HG03039 (cell line): ENCODE measurements around the gene FLT4.

Experiments
- ATAC-seq: cut with Tn5 transposase; IDR thresholded peaks from one replicate; pipeline ENCODE4 v1.9.1; 2021; ENCODE audit warnings: mild to moderate bottlenecking, moderate library complexity; ENCODE audit not compliant: unreplicated experiment

FLT4 gene

DNA sequence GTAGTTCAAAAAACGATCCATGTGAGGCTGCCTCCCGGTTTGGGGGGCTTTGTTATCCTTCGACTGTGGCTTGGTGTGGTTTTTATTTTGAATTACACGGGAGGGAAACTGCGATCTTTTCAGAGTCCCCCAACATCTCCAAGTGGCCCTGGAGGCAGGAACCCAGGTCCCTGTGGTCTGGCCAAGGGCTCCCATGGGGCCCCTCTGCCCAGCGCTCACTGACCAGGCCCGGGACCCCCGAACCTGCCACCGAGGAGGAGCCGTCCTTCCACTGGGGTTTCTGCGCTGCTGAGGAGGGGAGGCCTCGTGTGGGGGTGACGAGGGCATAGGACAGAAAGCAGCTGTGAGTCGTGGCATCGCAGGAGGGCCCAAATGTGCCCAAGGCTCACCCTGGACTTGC is 40.0 kb downstream of the FLT4 start:
- no peak for ATAC-seq

DNA sequence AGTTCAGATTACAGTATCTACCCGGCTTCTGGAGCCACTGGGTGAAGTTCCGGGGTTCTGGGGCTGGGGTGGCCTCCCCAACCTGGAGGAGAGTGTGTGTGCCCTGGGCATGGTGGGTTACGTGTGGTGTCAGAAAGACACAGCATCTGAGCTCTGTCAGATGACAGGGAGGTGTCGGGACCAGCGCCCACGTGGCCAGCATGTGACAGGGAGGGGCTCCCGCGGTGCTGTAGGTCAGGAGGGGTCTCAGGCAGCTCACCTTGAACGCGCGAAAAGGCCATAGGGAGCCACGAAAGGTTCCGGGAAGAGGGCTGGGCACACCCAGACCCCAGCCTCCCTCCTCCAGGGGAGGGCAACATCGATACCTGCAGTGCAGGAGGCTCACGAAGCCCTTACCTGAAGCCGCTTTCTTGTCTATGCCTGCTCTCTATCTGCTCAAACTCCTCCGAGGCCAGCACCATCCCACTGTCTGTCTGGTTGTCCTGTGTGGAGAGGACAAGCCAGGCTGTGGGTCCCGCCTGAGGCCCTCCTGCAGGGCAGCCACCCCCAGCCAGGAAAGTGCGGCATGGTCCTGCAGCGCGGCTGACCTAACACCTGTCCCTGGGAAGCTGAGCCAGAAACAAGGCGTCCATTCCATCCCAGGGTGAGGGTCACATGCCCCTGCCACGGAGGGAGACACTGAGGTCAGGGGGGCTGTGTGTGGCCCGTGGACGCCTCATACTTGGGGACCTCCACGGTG is 40.7 kb downstream of the FLT4 start:
- ATAC-seq, result no peak

DNA sequence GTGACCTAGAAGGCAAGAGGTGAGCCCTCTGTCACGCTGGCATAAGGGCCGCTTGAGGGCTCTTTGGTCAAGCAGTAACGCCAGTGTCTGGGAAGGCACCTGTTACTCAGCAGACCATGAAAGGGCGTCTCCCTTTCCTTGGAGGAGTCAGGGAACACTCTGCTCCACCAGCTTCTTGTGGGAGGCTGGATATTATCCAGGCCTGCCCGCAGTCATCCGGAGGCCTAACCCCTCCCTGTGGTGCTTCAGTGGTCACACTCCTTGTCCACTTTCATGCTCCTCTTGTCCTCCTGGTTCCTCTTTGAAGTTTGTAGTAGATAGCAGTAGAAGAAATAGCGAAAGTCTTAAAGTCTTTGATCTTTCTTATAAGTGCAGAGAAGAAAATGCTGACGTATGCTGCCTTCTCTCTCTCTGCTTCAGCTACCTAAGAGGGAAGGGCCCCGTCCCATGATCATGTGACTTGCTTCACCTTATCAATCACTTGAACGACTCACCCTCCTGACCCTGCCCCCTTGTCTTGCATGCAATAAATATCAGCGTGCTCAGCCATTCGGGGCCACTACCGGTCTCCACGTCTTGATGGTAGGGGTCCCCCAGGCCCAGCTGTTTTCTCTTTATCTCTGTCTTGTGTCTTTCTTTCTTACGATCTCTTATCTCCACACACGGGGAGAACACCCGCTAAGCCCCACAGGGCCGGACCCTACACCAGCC is 41.4 kb downstream of the FLT4 start:
- no peak for ATAC-seq

DNA sequence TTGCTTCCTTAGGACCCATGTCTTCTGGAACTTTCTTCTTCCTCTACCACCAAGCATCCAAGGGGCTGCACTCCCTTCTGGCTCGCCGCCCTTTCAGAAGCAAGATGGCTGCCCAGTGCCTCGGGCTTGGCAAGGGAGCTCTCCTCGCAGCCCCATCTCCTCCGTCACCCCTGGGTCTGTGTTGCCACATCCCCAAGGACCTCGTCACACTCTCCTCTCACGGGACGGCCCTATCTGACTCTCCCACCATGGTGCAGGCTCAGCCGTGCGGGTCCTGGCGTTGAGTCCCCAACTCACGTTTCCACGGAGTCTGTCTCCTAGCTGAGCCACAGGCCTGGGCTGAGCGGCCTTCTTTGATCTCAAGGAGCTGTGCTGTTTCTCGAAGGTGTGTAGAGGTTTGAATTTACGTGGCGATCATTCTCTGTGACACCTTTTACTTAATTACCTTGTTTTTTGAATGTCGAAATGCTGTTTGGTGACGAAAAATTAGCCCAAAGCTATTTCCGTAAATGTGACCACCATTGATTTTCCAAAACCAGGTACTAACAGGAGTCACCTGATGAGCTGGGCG is 43.1 kb downstream of the FLT4 start:
- no peak for ATAC-seq

DNA sequence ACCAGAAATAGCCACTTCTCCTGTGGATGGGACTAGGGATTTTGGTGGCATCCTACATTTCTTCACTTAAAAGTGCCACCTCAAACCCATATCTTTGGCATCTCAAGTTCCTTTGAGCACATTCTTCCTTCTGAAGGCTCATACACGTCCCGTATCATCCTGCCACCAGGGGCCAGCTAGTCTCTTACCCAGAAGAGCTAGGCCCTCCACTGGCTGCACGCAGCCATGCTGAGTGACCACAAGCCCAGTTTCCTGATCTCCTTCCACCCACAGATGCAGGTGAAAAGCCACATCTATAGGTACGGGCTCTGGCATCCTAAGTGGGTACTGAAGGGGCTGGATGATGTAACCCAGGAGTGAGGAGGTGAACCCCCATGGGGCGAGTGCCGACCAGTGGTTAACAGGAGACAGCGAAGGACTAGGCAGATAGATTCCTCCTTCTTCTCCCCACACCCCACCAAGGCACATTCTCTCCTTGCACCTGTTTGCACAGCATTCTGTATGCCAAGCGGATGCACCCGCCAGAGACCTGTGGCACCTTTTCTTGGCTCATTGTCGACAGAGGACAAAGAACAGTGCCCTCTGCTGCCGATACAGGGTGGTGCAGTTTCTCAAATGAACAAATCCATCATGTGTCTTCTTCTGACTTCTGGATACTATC is 43.7 kb downstream of the FLT4 start:
- no peak for ATAC-seq

DNA sequence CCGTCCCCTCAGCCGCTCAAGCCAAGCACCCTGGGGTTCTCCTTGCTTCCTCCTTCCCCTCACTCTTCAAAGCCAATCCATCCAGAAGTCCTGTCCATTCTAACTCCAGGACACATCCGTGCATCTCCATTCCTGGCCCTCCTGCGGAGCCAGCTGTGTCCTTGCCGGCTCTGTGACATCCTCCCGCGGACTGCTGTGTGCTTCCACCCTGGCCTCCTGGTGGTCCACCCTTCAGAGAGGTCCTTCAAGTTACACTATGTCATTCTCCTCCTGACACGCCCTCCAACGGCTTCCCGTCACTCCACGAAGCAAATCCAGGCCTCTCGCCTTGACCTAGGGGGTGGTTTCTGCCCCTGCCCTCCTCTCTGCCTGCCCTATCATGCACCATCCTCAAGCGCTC is 45.1 kb downstream of the FLT4 start:
- no peak for ATAC-seq

DNA sequence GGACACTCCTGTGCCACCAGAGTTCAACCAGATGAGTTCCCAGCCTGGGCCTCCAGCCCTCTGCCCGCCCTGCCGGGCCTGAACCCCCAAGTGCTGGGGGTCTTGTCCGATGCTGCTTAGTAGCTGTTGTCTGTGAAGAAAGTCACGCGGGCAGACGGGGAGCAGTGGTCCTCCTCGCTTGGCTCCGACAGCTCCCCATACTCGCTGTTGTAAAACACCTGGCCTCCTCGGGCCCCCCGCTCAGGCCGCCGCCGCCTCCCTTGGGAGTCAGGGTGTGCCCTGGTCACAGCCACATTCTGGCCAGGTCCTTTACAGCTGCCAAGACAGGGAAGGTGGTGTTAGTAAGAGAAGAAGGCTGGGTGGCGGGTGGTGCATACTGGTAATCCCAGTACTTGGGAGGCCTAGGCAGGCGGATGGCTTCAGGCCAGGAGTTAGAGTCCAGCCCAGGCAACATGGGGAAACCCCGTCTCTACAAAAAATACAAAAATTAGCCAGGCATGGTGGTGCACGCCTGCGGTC is 46.3 kb downstream of the FLT4 start:
- no peak for ATAC-seq

DNA sequence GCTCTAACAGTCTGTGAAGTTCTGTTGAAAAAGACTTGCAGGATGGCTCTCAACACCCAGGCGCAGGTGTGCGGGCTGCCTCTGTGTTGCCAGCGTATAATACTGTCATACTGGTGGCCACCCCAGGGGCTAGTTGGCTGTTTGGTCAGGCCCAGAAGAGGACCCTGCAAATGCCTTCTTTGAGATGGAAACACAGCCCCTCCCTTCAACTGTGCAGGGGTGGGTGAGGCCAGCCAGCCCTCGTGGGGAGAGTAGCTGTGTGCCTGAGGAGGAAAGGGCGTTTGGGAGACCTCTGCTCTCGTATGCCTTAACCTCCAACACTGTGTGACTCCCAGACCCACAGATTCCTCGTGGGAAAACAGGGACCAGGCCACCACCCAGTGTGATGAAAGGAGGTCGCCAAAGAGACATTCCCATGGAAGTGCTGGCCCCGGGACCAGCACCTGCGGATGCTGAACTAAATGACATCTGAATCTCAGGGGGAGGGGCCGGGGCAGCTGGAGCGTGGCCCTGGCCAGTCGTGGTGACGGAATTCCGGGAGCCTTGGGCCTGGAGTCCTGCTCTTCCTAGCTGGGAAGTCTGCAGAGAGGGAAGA is 46.8 kb downstream of the FLT4 start:
- ATAC-seq, result no peak

DNA sequence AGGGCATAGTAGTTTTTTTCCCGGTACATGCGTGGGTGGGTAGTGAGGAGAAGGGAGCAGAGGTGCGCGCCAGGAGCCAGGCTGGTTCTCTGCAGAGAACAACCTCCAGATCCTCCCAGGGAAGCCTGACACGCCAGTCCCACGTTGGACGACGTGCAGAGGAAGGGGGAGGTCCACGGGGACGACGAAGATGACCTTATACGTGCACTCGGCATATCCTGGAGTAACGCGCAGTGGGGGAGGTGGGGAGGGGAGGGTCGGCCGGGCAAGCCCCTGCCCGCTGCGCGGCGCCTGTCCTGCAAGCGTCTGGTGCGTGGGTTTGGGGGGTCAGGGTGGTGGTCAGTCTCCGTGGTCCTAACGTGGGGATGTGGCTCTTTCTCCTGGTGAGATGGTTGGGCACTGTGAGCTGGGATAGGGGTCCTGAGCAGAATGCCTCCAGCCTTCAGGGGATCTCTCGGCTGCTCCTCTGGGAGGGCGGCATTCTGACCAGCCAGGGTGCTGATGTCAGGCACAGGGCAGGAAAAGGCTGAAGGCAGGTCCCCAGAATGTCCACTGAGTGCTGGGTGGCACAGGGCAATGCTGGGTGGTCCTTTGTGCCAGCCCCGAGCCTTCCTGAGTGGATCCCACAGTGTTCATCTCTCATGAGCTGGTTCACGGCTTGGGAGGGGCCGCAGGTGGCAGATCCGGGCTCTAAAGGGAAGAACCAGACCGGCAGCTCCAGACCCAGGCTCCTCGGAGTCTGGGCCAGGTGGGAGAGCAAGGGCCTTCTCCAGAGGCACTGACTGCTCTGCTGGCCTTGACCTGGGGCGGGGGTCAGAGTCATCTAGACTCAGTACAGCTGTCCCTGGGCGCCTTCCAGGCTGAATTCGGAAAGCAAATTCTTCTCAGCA is 47.6 kb downstream of the FLT4 start:
- no peak for ATAC-seq

DNA sequence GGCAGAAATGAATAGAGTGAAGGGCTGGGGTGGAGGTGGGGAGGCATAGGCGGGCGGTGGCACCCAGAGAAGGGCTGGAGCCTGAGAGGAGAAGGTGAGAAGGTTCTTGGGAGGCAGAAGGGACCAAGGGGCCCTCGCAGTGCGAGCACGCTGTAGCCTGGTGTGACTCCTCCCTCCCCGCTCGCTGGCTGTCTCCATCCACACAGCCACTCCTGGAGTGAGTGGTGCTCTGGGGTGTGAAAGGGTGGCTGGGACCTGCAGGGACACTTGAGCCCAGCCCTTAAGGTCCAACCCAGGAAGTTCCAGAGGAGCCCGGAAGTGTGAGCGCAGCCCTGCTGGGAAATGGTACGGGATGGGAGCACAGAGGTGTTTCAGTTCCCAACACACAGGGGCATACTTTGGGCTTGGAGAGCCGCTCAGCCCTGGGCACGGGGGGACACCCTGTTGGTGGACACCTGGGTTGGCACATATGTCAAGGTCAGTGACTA is 48.8 kb downstream of the FLT4 start:
- no peak for ATAC-seq

DNA sequence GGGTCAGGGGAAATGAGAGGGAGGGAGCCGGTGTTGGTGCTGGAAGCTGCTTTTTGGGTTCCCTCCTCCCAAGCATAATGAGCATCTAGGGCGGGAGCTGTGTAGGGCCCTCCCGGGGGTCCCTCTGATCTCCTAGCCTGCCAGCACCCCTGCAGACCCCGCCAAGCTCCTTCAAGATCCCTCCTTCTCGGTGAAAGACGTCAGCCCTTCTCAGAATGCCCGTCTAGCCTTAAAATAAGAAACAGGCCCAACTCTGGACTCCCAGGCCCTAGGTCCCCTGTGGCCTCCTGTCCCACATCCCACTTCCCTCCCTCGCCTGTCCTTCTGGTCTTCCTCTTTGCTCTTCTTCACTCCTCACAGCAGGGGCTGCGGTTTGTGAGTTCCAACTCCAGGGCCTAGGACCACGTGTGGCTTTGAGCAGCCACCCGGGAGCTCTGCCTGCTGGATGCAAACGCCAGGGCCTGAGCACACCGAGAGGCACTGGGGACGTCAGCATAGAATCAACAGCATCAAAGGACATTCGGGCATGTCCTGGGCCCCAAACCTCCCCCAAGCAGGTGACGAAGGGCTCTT is 49.3 kb downstream of the FLT4 start:
- ATAC-seq, result no peak

DNA sequence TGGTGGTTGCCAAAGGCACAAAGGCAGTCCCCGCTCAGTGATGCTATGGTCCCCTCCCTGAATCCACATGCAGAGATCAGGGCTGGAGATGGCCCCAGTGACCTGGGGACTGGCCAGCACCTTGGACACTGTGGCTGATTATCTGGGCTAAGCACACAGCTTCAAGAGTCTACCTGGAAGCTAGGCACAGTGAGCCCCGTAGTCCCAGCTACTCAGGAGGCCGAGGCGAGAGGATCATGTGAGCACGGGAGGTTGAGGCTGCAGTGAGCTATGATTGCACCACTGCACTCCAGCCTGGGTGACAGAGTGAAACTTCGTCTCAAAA is 49.8 kb downstream of the FLT4 start:
- no peak for ATAC-seq

DNA sequence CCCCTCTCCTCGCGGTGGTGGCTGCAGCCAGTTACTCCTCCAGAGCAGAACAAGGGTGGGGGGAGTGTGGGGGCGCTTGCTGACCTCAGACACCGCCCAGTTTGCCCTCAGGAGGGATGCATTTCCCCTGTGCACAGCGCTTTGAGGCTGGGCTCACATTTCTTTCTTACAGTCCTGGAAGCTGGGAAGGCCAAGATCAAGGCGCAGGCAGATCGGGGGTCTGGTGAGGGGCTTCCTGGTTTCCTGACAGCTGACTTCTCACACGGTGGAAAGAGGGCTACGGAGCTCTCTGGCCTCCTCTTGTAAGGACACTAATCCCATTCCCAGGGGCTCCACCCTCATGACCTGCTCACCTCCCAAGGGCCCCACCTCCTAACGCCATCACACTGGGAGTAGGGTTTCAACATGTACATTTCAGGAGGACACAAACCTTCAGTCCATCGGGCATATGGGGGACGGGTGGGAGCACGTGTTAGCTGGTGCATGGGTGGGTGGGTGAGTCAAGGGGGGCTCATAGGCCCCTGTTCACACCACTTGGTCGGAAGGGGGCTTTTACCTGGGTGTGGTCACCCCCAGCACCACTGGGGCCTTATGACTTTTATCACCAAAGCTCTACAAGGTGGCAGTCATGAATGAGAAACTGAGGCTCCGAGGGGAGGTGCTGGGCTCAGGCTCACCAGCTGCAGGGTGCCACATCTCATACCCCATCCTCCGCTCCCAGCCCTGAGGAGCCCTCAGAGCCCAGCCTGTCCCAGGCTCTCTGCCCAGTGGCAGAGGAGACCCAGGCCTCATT is 50.4 kb downstream of the FLT4 start:
- no peak for ATAC-seq

DNA sequence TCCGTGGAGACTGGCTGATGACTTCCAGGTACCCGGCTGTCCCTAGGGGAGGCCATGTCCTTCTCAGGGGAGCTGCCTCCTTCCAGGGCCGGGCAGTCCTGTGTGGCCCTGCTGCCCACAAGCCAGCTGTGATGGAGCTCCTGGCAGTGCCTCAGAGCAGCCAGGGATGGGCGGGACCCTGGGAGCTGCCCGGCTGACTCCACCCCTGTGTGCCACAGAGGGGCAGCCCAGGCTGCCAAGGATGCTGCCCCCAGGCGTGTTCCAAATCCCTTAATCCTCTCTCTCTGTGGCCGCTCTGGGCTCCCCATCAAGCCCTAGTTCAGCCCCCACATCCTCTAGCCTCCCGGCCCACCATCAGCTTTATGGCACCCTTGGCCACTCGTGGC is 51.1 kb downstream of the FLT4 start:
- no peak for ATAC-seq

DNA sequence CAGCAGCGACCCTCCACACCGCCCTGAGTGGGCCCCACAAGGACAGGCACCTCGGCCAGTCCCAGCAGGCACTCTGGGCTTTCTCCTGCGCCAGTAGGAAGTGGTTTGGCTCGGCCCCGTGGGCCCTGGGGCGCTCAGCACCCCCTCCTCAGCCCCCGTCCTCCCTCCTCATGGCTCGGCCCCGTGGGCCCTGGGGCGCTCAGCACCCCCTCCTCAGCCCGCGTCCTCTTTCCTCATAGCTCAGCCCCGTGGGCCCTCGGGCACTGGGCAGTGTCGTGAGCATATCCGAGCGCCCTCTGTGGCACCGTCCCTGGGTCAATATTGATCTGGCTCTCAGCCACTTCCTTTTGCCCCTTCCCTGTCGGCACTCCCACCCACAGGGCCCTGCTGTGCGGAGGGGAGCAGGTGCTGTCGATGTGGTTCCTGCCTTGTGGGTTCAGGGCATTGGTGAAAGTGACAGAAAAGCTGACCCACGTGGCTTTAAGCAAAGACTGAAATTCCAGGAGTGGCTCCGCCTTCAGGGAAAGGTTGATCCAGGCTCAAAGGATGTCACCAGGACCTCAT is 52.6 kb downstream of the FLT4 start:
- no peak for ATAC-seq

DNA sequence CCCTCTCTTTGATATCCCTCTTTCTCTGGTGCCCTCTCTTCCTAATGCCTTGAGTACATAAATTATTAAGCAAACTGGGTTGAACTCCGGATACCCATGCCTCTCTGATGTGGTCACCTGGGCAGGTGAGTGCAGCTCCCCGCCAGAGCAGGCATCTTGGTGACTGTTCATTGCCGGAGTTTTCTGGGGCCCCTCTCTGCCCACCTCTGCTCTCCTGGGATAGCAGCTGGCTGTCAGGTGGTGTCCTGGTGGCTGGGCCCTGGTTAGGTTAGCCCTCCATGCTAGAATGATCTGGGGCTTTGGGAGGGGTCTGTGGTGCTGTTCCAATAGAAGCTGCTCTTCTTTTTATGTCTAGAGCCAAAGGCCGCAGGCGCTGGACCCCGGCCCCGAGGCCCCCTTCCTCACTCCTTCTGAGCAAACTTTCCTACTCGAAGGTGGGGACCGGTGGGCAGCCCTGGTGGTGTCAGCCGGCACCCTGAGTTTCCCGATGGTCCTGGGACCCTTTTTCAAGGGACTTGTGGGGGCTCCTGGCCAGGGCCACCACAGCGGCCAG is 53.2 kb downstream of the FLT4 start:
- no peak for ATAC-seq

DNA sequence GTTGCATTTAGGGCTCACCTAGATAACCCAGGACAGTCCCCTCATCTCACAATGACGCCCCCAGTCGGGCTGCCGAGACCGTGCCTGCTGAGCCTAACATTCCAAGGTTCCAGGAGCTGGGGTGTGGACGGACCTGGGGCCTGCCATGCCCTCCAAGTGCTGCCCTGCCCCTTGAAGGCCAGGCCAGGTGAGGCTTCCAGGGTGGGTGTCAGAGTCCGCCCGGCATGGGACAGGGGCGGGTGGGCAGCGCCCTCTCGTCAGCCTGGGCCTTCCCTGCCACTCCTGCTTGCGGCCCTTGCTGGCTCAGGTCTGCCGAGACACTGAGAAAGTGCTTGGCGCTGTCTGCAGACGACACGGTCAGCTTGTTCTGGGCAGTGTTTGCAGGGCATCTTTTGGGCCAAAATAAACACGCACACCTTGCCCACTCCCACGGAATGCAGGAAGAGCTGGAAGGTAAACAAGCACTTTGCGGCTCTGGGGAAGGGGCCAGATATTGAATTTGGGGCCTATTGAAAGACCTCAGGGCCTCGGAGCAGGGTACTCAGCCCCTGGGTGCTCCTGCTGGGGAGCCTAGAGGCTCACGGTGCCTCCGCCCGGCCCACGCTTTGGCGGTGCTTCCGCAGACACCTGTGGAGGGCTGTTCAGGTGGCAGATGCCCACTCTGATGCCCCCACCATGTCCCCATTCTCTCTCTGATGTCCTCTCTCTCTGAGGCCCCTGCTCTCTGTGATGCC is 53.9 kb downstream of the FLT4 start:
- no peak for ATAC-seq

DNA sequence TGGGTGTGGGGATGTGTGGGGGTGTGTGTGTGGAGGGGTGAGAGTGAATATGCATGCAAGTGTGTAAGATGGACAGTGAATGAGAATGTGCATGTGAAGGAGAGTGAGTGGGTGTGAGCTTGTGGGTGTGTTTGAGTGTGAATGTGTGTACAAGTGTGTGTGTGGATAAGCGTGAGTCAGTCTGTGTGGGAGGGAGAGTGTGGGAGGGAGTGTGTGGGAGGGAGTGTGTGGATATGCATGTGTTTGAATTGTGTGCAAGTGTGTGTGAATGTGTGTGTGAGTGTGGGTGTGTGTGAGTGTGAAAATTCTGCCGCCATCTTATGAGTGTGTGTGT is 54.4 kb downstream of the FLT4 start:
- ATAC-seq, result no peak
